Right lobe of liver (tissue), 6 donors: ENCODE results near the gene SEC24A. TPM values are rescaled to one million over a fixed set of nuclear protein-coding genes. Genes with fewer than 3 reads are reported as not detected.

Source experiments
- ATAC-seq, 4 donors: fragments of 200-7000 bp; cut with Tn5 transposase; one replicate each; pipeline ENCODE4 v1.9.1; 2020; ENCODE audit warnings: mild to moderate bottlenecking in 4 of 4, moderate library complexity in 4 of 4
- DNase-seq, 3 donors: peaks; one replicate each; pipeline ENCODE4 v3.0.0-alpha.2; 2020
- H3K27ac ChIP-seq, 3 donors: fragments of 200-600 bp; one replicate each; pipeline ENCODE4 v1.8.0; 2022
- H3K27me3 ChIP-seq, 2 donors: fragments of 200-600 bp; one replicate each; pipeline ENCODE4 v1.8.0; 2022
- H3K36me3 ChIP-seq, 4 donors: fragments of 200-600 bp; sonication (generic) in 1 of 4; one replicate each; pipeline versions ENCODE4 v1.5.1 to v1.8.0; 2017 to 2022; ENCODE audit warnings: control low read depth in 1 of 4
- H3K4me1 ChIP-seq, 4 donors: fragments of 200-600 bp; sonication (generic) in 1 of 4; one replicate each; pipeline versions ENCODE4 v1.5.1 to v1.8.0; 2017 to 2022; ENCODE audit warnings: control low read depth in 1 of 4
- H3K4me3 ChIP-seq, 3 donors: fragments of 200-600 bp; one replicate each; pipeline ENCODE4 v1.8.0; 2022
- H3K9me3 ChIP-seq, 4 donors: fragments of 200-600 bp; sonication (generic) in 1 of 4; one replicate each; pipeline versions ENCODE4 v1.5.1 to v1.8.0; 2017 to 2022; ENCODE audit warnings: control low read depth in 1 of 4
- CTCF ChIP-seq, 4 donors: fragments of 200-600 bp in 3 of 4; fragments of 450-650 bp in 1 of 4; IDR thresholded peaks; one replicate each; pipeline versions ENCODE4 v1.5.1 to v1.8.0; 2016 to 2022; ENCODE audit warnings: antibody characterized with exemption in 4 of 4, mild to moderate bottlenecking in 2 of 4
- POLR2A ChIP-seq: fragments of 450-650 bp; IDR thresholded peaks from one replicate; pipeline ENCODE4 v1.6.1; 2017; ENCODE audit warnings: antibody characterized with exemption, mild to moderate bottlenecking
- WGBS: methylation state at CpG from one replicate; pipeline ENCODE4 v1.1.6; 2018; ENCODE audit warnings: low coverage, low lambda C conversion rate; ENCODE audit not compliant: insufficient coverage; ENCODE audit errors: missing lambda C conversion rate; 5-methylcytosine and 5-hydroxymethylcytosine counted together
- intact Hi-C, 2 donors: fragments of 100-400 bp; cut with DNase I; formaldehyde crosslinking; loops; one replicate each; pipeline versions ENCODE4 v1.11.2 to v1.14.1; 2022
- total RNA-seq, 6 experiments: library from RNA; depleted of rRNA in 2 of 6; stranded (reverse); fragments of >200 nt in 2 of 6; fragmentation: NEBNext Ultra II Directional in 3 of 6; extraction: Animal tissue kit (Norgen Biotek cat#: 25700) in 3 of 6; gene quantifications; one replicate each; pipeline versions ENCODE4 v1.1.0 to v1.2.4, GENCODE V29; 2016 to 2023
- donor health status: DM: no; HTN: yes; CAD: no.
- donor health status: DM: no; HTN: no; CAD: no.
- donor health status: DM: no; HTN: no; CAD: no.
- donor health status: DM: no; HTN: yes; CAD: no.
- donor health status: DM: no; HTN: yes; CAD: no.

The SEC24A gene
- total RNA-seq, 6 experiments from 2014 or later, result 28.4 to 45.8 (median 40.0) TPM

GRCh38 chr5:134738133-134738962 is 89.8 kb downstream of the SEC24A start, which contains the start of gene CAMLG:
Gene CAMLG, plus strand, starts transcription at chr5:134738548. Its CDS starts 73 bp downstream, at chr5:134738621.
- H3K27me3 ChIP-seq, result no peaks in the 10 kb centered on the region
- ATAC-seq, result peak; percentile 97 to 99 (median 98)
- 0% methylated on average over 8 of the region's 66 CpGs for WGBS
- peaks cover 0 to 4% (median 0%) of the 10 kb centered on the region in 4 donors for H3K36me3 ChIP-seq
- peak within 1 kb of the TSS; percentile 82 to 85 (median 84) for H3K27ac ChIP-seq
- DNase-seq, result peak; percentile 99
- peak within 1 kb of the TSS; percentile 74 to 92 (median 82) for H3K4me3 ChIP-seq
- TF ChIP-seq CTCF (IDR thresholded peaks at IDR 0.05) (peak; percentile 54 to 64 (median 58)), POLR2A (peak; percentile 90)
- H3K4me1 ChIP-seq, result peaks cover 0 to 8% (median 0%) of the 10 kb centered on the region in 4 donors
- intact Hi-C loops, result no loop called here
- no peaks in the 10 kb centered on the region for H3K9me3 ChIP-seq

GRCh38 chr5:134738963-134739661 is 90.5 kb downstream of the SEC24A start:
- peaks cover 0 to 4% (median 0%) of the 10 kb centered on the region in 4 donors for H3K36me3 ChIP-seq
- peak; percentile 21 to 47 (median 32) for ATAC-seq
- H3K9me3 ChIP-seq, result no peaks in the 10 kb centered on the region
- intact Hi-C loops, result no loop called here
- no peaks in the 10 kb centered on the region for H3K27me3 ChIP-seq
- H3K4me3 ChIP-seq, result peak overlapping the region; percentile 74 to 92 (median 82)
- H3K4me1 ChIP-seq, result peaks cover 0 to 8% (median 0%) of the 10 kb centered on the region in 4 donors
- 3% methylated on average over 21 of the region's 21 CpGs for WGBS
- TF ChIP-seq POLR2A, result no peak
- TF ChIP-seq CTCF (IDR thresholded peaks at IDR 0.05), result peak in 2 of 4 donors; percentile 9 to 31
- peak overlapping the region; percentile 82 to 85 (median 84) for H3K27ac ChIP-seq
- DNase-seq, result no peak

GRCh38 chr5:134741052-134741451 is 92.5 kb downstream of the SEC24A start:
- DNase-seq, result no peak
- no peak for ATAC-seq
- Histone ChIP-seq H3K4me3 (no peak overlapping the region), H3K36me3 (peaks cover 0 to 4% (median 0%) of the 10 kb centered on the region in 4 donors), H3K4me1 (peaks cover 0 to 8% (median 0%) of the 10 kb centered on the region in 4 donors), H3K27ac (no peak overlapping the region), H3K27me3 (no peaks in the 10 kb centered on the region), H3K9me3 (no peaks in the 10 kb centered on the region)
- intact Hi-C loops, result no loop called here
- no peak for TF ChIP-seq POLR2A
- no peak for TF ChIP-seq CTCF (IDR thresholded peaks at IDR 0.05)
- WGBS, result 92% methylated on average over 8 of the region's 11 CpGs

GRCh38 chr5:134742134-134742533 is 93.5 kb downstream of the SEC24A start:
- ATAC-seq (no peak), DNase-seq (no peak)
- peaks cover 0 to 8% (median 0%) of the 10 kb centered on the region in 4 donors for H3K4me1 ChIP-seq
- H3K27ac ChIP-seq, result no peak overlapping the region
- TF ChIP-seq CTCF (IDR thresholded peaks at IDR 0.05) (no peak), POLR2A (no peak)
- peaks cover 0 to 4% (median 0%) of the 10 kb centered on the region in 4 donors for H3K36me3 ChIP-seq
- H3K9me3 ChIP-seq, result no peaks in the 10 kb centered on the region
- no peak overlapping the region for H3K4me3 ChIP-seq
- intact Hi-C loops, result no loop called here
- no peaks in the 10 kb centered on the region for H3K27me3 ChIP-seq
- WGBS, result 91% methylated on average over 2 of the region's 2 CpGs
